NCI-H187 treated with DMSO at 0.1 percent for 48 hours (cell line): ENCODE measurements around the gene LMO3.

Experiments used
- DNase-seq: peaks from one replicate; lab custom pipeline; 2025; lab: John Stamatoyannopoulos, UW

LMO3 gene

GRCh38 chr12:16606117-16606200 is at the start of gene LMO3:
Gene LMO3, minus strand, starts transcription at chr12:16606162. Its CDS starts 5,302 bp downstream, at chr12:16600860.
- DNase-seq, result no peak

GRCh38 chr12:16636435-16637055 is 30.6 kb upstream of the LMO3 start:
- DNase-seq, result no peak

- DNase-seq, result no peak
Observed at GRCh38 chr12:16634786-16635185, 28.8 kb upstream of the LMO3 start.

GRCh38 chr12:16626991-16627390 is 21.0 kb upstream of the LMO3 start:
- no peak for DNase-seq

- DNase-seq, result no peak
Observed at GRCh38 chr12:16622338-16622737, 16.4 kb upstream of the LMO3 start.

GRCh38 chr12:16619537-16619936 is 13.6 kb upstream of the LMO3 start:
- DNase-seq, result no peak

GRCh38 chr12:16618256-16618655 is 12.3 kb upstream of the LMO3 start:
- no peak for DNase-seq

GRCh38 chr12:16613199-16613598 is 7.2 kb upstream of the LMO3 start:
- DNase-seq, result no peak

- DNase-seq, result no peak
Observed at GRCh38 chr12:16612647-16613046, 6.7 kb upstream of the LMO3 start.

GRCh38 chr12:16611146-16611545 is 5.2 kb upstream of the LMO3 start:
- DNase-seq, result no peak

- DNase-seq, result no peak
Observed at GRCh38 chr12:16610743-16611142, 4.8 kb upstream of the LMO3 start.

GRCh38 chr12:16610001-16610585 is 4.1 kb upstream of the LMO3 start:
- no peak for DNase-seq

GRCh38 chr12:16608946-16609539 is 3.1 kb upstream of the LMO3 start:
- no peak for DNase-seq

GRCh38 chr12:16607906-16608775 is 2.2 kb upstream of the LMO3 start:
- DNase-seq, result no peak

- DNase-seq, result no peak
Observed at GRCh38 chr12:16606991-16607390, 1.0 kb upstream of the LMO3 start.

- DNase-seq, result no peak
Observed at GRCh38 chr12:16606201-16606849, 363 bp upstream of the LMO3 start.

- peak; percentile 74 for DNase-seq
Observed at GRCh38 chr12:16605642-16606116, 283 bp downstream of the LMO3 start.

- DNase-seq, result no peak
Observed at GRCh38 chr12:16604596-16605252, 1.2 kb downstream of the LMO3 start.

- no peak for DNase-seq
Observed at GRCh38 chr12:16603916-16604575, 1.9 kb downstream of the LMO3 start.

- DNase-seq, result no peak
Observed at GRCh38 chr12:16603260-16603915, 2.6 kb downstream of the LMO3 start.

GRCh38 chr12:16602412-16602811 is 3.5 kb downstream of the LMO3 start:
- no peak for DNase-seq
